ENCODE measurements around the gene EPOP.

Gene EPOP
- total RNA-seq = 2.1 to 121 (median 8.2) reads per million in 17 experiments

DNA sequence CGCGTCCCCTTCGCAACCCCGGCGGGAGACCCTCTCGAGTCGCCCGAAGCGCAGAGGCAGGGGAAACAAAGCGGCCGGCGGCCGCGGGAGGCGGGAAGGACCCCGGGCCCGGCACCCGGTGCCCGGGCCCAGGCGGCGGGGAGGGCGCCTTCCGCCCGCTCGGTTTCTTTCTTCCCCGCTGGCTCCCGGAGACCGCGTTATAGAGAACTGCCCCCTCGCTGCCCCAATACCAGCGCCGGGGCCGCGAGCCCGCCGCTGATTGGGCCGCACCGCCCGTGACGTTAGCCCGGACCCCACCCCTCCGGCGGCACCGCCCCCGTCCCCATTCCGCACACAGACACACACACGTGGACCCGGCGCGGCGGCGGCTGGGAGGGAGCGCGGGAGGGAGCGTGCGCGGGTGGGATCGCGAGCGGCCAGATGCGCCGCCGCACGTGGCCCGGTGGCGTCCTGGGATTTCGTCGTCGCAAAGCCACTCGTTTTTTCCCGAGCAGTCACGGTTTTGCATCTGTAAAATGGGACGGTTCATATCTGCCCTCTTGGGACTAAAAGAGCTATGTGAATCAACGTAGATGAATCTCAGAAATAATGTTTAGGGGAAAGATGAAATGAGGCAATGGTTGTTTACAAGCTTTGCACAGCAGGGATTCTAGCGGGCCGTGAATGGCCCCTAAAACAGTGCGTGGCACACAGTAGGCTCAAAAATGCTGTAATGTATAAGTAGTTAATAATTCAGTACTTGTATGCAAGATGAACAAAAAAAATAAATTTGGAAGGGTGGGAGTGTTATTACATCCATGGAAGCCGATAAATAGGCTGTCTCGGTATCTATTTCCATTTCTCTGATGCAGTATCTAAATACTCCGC, at the start of gene EPOP:
Gene EPOP, minus strand, starts transcription at position 209 of the 867 bp plus-strand sequence. CDS start 462 bp downstream, outside the sequence.
- DNase-seq = peak; percentile 89 to 96 (median 92)

DNA sequence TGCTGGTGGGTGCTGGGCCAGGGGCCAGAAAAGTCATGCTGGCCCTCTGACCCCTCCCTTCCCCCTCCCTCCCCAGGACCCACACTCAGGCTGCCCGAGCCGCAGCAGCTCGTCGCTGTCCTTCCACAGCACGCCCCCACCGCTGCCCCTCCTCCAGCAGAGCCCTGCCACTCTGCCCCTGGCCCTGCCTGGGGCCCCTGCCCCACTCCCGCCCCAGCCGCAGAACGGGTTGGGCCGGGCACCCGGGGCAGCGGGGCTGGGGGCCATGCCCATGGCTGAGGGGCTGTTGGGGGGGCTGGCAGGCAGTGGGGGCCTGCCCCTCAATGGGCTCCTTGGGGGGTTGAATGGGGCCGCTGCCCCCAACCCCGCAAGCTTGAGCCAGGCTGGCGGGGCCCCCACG, 47.0 kb upstream of the EPOP start:
- no peak for DNase-seq

DNA sequence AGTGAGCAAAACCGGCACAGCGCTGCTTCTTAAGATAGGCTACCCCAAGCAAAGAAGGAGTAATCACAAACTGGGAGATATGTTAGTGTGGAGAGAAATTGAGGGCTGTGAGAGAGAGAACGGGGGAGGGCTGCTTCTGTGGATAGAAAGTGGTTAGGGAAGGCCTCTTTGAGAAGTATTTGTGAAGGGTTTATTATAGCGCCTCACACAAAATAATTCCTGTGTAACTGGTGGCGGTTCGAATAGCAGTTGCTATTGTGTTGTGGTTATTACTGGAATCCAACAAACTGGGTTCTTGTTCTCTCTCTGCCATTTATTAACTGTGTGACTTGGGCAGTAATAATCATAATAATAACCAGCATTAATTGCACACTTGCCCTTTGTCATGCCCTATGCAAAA, 46.2 kb upstream of the EPOP start:
- DNase-seq = no peak

DNA sequence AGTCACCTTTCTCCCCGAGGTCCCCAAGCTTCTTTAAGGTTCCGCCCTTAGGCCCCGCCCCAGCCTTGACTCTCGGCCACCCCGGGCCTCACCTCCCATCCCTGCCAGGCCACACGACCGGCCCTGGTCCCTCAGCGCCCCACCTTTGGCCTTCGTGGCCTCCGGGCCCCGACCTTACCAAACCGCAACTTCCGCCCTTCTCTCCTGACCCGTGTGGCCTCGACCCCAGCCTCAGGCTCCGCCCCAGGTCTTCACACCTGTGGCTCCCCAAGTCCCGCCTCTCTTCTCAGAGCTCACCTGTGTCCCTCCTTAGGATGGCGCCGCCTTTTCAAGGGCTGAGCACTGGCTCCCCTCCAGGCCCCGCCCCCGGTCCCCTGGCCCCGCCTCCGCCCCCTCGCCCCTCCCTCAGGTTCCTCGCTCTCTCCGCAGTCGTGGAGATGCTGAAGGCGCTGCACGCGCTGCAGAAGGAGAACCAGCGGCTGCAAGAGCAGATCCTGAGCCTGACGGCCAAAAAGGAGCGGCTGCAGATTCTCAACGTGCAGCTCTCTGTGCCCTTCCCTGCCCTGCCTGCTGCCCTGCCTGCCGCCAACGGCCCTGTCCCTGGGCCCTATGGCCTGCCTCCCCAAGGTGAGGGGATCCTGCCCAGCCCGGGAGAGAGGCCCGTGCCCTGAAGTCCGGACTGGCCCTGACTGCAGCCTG, 45.3 kb upstream of the EPOP start:
- no peak for DNase-seq

DNA sequence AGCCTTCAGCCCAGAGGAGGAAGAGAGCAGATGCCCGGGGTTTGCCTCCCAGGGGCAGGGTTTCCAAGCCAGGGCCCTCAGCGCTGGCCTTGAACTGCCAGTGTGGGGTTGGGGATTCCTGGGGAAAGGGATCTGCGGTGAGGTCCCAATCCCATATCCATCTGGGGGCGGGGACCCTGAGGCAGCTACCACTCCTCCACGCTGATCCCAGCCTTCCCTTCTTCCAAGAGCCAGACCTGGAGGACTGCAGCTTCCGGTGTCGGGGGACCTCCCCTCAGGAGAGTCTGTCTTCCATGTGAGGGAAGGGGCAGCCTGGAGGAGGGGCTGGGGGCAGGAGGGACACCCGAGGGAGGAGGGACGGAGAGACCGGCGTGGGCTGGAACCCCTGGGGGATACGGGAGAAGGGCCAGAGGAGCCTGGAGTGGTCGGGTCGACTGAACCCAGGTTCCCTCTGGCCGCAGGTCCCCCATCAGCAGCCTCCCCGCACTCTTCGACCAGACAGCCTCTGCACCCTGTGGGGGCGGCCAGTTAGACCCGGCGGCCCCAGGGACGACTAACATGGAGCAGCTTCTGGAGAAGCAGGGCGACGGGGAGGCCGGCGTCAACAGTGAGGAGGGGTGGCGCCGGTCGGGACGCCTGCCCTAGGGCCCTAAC, 44.7 kb upstream of the EPOP start:
- DNase-seq = no peak

DNA sequence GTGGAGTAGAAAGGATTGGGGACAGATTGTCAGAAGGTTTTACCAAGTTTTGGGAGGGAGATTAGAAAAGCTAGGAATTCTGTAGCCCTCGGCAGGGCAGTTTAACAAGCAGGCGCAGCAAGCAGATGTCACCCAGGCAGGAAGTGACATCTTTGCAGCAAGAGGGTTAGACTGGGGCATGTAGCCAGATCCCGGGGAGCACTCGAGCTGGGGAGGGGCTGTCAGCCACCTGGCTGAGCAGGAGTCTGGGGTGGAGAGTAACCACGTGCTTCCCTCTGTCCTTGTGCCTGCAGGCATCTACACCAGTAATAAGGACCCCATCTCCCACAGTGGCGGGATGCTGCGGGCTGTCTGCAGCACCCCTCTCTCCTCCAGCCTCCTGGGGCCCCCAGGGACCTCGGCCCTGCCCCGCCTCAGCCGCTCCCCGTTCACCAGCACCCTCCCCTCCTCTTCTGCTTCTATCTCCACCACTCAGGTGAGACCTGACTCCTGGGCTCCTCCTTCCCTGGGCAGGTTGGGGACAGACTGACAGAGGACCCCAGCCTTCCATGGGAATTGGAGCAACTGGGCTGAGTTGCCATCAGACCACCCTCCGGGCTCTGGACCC, 42.5 kb upstream of the EPOP start:
- DNase-seq = no peak

DNA sequence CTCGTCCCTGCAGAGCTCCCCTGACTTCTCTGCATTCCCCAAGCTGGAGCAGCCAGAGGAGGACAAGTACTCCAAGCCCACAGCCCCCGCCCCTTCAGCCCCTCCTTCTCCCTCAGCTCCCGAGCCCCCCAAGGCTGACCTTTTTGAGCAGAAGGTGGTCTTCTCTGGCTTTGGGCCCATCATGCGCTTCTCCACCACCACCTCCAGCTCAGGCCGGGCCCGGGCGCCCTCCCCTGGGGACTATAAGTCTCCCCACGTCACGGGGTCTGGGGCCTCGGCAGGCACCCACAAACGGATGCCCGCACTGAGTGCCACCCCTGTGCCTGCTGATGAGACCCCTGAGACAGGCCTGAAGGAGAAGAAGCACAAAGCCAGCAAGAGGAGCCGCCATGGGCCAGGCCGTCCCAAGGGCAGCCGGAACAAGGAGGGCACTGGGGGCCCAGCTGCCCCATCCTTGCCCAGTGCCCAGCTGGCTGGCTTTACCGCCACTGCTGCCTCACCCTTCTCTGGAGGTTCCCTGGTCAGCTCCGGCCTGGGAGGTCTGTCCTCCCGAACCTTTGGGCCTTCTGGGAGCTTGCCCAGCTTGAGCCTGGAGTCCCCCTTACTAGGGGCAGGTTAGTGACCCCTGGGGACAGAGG, 41.7 kb upstream of the EPOP start:
- no peak for DNase-seq

DNA sequence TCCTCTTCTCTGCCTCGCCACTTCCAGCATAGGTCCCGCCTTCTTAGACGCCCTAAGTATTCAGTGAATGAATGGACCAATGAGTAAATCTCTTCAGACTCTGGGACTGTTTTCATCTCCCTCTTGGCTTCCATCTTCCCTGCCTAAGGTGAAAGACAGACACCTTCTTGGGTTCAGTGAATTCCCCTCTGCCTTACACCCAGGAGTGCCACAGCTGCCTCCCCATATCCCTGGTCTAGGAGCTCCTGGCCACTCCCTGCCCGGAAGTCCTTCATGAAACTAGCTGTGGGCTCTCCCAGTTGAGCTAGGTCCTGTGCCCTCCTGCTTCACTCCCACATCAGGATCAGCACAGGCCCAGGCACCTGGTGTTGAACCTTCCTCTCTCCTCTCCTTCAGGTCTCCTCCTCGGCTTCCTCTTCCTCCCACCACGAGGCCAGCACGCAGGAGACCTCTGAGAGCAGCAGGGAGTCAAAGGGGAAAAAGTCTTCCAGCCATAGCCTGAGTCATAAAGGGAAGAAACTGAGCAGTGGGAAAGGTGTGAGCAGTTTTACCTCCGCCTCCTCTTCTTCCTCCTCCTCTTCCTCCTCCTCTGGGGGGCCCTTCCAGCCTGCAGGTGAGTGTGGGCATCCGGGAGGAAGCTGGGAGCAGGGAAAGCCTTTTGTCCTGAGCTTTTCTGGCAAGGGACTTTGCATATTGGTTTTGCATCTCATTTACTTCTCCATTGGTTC, 40.6 kb upstream of the EPOP start:
- no peak for DNase-seq

DNA sequence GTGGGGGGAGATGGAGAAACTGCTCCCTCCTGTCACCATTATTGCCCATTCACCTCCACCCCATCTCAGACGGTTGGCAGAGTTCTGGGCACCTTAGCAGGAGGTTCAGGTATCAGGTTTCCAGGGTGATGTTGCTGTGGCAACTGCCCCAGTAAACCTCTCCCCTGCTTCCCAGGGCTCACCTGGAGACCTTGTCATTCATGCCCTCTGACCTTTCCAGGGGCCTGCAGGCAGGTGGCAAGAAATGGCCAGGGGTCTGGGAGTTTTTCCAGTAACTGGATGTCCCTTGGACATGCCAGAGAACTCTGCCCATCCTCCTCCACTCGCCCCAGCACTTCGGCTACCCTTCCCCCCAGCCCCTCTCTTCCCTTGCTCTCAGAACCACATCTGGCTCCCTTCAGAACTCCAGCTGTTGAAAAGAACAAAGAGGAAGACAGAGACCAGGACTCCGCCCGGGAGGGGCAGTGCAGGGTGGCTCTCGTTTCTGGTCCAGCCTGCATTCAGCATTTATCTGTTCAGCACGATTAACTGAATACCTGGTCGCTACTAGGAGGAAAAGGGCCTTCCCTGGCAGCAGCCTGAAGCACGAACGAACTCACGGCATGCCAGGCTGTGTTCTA, 38.8 kb upstream of the EPOP start:
- no peak for DNase-seq

DNA sequence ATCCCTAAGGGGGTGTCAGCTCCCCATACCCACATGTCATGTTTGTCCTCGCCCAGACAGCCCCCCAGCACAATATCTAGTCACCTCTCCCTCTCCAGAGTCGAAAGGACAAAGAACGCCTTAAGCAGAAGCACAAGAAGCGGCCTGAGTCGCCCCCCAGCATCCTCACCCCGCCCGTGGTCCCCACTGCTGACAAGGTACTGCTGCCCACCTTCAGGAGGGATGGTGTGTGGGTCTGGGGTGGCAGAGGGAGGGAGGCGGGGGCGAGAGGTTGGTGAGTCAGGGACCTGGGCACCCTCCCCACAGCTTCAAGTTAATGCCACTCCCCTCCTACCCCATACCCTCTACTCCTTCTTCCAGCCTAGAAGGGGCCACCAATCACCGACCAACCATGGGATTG, 37.8 kb upstream of the EPOP start:
- no peak for DNase-seq

DNA sequence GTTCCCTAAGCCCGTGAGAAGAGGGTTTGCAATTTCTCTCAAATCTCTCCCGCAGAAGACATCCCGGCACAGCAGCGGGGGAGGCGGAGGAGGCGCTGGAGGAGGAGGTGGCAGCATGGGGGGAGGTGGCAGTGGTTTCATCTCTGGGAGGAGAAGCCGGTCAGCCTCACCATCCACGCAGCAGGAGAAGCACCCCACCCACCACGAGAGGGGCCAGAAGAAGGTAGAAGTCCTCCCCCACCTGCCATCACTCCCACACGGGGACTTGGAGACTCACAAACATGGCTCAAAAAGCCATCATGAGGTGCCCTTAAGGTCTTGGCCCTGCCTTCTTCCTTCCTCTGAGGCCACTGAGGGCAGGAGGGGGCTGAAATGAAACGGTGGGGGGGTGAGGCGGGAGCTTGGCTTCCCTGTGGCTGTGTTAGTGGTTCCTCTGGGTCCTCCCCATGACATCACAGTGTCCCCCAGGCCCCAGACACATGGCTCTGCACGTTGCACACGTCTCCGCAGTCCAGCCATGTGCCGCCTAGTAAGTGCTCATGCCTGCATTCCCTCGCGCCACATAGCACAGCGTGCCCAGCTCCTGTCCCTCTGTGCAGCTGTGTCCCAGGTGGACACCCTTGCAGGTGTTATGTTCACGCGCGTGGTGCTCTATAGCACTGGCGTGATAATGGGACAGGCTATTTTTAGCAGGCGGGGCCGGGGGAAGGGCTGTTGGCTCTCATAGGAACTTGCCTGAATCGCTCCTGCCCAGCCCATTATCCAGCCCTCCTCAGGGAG, 37.2 kb upstream of the EPOP start:
- DNase-seq = no peak

DNA sequence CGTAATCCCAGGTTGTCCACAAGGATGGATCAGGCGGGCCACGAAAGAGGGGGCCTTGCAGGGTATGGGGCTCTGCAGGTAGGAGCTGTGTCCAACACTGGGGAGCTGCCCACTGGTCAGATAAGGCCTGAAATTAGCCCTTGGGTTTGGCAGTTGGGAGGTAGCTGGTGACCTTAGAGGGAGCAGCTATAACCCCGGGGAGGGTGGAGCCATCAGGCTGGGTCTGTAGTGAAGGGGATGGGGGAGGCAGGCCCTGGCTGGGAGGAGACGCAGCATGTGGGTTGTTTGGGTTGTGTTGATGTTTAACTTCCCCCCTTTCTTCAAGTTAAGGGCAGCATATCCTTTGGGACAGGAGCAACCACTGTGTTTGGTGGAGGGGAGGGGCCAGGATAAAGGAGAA, 36.2 kb upstream of the EPOP start:
- DNase-seq = no peak

DNA sequence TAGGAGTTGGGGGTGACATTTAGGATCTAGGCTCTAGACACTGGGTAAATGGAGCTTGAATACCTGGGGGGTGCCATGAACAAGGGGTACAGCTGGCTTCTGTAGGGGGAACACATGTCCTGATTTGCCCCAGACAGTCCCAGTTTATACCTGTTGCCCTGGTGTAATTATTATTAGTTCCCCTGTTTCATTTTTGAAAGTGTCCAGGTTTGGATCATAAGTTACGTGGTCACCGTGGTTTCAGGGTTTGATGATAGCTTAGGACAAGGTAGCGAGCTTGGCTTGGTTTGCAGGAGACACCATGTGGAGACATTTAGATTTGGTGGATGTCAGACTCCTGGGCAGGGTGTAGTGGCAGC, 35.8 kb upstream of the EPOP start:
- no peak for DNase-seq

DNA sequence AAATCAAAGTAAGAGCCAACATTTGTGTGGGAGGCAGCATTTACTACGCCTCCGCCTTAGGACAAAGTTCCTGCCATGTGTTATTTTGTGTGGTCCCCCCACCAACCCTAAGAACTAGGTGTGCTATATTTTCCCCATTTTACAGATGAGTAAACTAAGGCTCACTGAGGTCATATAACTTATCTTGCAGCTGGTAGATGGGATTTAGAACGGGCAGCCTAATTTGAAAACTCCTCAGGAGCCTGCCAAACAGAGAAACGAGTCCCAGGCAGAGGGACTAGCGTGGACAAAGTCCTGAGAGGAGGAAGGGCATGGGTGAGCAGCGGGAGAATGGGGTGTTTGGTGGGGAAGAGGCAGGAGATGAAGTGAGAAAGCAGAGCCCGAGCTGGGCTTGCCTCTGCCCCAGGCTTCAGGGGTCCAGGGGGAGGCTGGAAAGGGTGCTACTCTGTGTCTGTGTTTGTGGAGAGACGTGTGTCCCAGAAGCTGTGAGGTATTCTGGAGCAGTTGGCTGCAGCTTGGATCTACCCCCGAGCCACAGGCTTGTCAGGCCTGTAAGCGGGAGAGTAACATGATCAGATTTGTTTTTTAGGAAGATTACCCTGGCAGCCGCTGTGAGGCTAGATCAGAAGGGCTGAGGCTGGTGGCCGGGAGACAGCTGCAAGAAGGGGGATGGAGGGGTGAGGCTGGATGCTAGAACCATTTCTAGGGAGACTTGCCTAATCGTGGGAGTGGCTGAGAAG, 35.3 kb upstream of the EPOP start:
- DNase-seq = no peak

DNA sequence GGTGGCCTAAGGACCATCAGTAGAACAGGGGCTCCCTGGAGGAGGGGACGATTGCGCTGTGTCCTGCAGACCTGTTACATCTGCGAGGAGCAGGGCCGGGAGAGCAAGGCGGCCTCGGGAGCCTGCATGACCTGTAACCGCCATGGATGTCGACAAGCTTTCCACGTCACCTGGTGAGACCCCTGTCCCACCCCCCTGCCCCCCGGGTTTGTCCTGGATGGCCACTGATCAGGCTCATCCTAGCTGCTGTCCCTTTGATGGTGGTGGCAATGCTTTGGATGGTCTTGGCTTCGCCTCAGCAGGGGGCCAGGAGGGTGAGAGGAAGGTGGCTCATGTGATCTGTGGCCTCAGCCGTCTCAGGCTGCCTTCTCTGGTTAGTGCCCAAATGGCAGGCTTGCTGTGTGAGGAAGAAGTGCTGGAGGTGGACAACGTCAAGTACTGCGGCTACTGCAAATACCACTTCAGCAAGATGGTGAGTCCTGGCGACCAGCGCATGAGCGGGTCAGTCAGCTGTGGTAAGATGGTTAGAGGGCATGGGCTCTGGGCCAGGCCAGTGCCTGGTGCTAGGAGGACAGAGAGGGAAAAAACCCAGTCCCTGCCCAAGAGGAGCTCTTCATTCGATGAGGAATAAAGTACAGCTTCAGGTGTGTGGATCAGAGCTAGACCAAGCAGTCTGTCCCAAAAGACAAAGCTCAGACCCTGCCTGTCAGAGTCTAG, 34.5 kb upstream of the EPOP start:
- DNase-seq = no peak

DNA sequence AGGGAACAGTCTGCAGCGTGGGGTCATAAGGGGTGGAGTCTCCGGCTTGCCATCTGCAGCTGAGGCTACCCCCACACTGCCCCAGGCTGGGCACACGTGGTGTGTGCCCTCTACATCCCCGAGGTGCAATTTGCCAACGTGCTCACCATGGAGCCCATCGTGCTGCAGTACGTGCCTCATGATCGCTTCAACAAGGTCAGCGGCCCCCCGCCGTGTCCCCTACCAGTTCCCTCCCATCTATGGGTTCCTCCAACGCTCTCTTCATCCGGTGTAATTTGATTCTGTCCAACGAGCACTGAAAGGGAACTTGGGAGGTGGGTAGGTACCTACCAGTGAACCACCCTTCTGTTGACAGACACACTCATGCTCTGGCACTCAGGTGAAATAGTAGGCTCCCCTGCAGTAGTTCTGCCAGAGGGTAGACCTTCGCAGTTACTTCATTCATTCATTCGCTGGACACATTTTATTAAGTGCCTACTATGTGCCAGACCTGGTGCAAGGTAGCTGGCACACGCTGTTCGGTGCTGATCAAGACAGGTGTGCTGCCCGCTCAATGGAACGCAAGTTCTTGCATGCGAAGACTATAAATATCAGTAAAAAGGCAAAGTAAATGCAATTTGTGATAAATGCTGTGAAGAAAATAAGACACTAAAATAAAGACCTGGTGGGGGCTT, 33.1 kb upstream of the EPOP start:
- no peak for DNase-seq

DNA sequence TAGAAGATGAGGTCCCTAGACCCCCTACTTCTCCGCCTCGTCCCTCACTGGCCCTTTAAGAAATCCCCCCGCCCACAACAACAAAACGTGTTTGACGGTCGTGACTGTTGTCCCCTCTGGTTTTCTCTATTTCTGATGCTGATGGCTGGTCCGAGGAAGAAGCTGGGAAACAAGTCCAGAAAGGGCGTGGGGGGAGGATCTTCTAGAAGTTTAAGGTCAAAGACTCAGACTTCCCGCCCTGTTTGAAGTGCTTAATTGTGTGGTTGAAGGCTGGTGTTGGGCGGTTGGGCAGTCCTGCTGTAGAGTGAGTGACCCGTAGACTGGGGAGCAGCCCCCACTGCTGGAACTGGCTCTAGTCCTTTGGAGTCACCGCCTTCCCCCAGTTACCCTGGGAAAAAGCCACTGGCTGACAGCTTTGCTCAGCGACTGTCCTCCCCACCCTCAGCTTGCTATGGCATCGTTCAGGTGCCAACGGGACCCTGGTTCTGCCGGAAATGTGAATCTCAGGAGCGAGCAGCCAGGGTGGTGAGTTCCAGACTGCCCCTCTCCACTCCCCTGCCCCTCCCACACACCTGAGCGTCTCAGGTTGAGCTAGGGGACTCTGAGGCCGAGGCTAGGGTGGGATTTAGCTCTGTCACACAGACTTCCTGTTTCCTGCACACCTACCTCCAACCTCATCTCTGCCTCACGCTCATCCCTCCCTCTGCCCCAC, 31.9 kb upstream of the EPOP start:
- DNase-seq = peak in 3 of 4 experiments; percentile 42 to 59 (median 52)
